Mucosa of descending colon (tissue), 3 donors: ENCODE measurements around the gene SERPINH1. TPM values are rescaled to one million over a fixed set of nuclear protein-coding genes. Genes with fewer than 3 reads are reported as not detected.

ENCODE experiments used
- ATAC-seq: fragments of 200-7000 bp; cut with Tn5 transposase; one replicate; pipeline ENCODE4 v1.9.1; 2020; ENCODE audit warnings: mild to moderate bottlenecking, moderate library complexity
- DNase-seq, 3 donors: peaks; one replicate each; pipeline ENCODE4 v3.0.0-alpha.2; 2020
- H3K36me3 ChIP-seq: fragments of 200-600 bp; one replicate; pipeline ENCODE4 v1.8.0; 2021; ENCODE audit warnings: low read depth, mild to moderate bottlenecking
- H3K4me1 ChIP-seq: fragments of 200-600 bp; one replicate; pipeline ENCODE4 v1.8.0; 2021; ENCODE audit warnings: low read depth, mild to moderate bottlenecking
- H3K4me3 ChIP-seq: fragments of 200-600 bp; one replicate; pipeline ENCODE4 v1.8.0; 2021; ENCODE audit warnings: mild to moderate bottlenecking
- H3K9me3 ChIP-seq: fragments of 200-600 bp; one replicate; pipeline ENCODE4 v1.8.0; 2021; ENCODE audit warnings: mild to moderate bottlenecking
- intact Hi-C, 2 donors: fragments of 100-400 bp; cut with DNase I in 1 of 2; cut with micrococcal nuclease in 1 of 2; formaldehyde crosslinking; loops; one replicate each; pipeline versions ENCODE4 v1.11.0 to v1.11.1; 2022; cut with DNase I, micrococcal nuclease
- total RNA-seq, 3 donors: library from RNA; stranded (reverse); fragmentation: NEBNext Ultra II Directional in 2 of 3; extraction: Animal tissue kit (Norgen Biotek cat#: 25700) in 2 of 3; gene quantifications; one replicate each; pipeline versions ENCODE4 v1.2.1 to v1.2.4, GENCODE V29; 2021 to 2023
- TF ChIP-seq, protein P1 (sequence below): fragments of 200-600 bp; IDR thresholded peaks from one replicate; pipeline ENCODE4 v1.8.0; 2022; ENCODE audit warnings: antibody characterized with exemption, mild to moderate bottlenecking
- donor health status: DM: no; HTN: no; CAD: no; lungs with moderate emphysema.
- donor health status: DM: no; HTN: no; CAD: no.
- donor health status: DM: no; HTN: yes; CAD: no.

Gene SERPINH1
- total RNA-seq, 3 donors from 2014 or later = 44.1 to 87.0 (median 50.5) TPM

DNA sequence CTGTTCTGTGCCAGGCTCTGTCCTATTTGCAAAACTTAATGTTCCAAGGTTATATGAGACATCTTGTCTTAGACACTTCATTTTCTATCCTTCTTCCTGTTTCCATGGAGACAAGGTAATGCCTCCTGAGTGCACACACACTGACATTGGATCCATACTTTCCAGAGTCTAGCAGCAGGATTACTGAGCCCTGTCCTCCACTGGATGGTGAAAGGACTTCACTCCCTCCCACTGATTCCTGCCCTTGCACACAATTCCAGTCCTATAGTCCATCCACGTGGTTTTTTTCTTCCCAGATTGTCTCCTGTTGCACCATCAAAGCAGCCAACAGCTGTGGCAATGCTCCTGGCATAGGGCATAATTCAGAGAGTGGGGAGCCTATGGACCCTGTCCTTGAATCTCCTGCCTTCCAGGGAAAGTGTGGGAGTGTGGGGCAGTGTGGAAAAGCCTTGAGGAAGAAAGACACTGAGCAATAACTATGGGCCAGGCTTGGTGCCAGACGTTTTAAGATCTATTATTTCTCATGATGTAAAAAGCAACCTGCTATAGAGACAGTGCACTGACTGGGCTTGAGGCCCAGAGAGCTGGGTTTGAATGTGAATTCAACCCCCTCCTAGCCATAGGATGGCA is 31.3 kb downstream of the SERPINH1 start:
- no peaks in the 10 kb centered on the region for H3K9me3 ChIP-seq
- DNase-seq (no peak), ATAC-seq (peak; percentile 19)
- intact Hi-C loops = no loop called here
- TF ChIP-seq, protein P1, sequence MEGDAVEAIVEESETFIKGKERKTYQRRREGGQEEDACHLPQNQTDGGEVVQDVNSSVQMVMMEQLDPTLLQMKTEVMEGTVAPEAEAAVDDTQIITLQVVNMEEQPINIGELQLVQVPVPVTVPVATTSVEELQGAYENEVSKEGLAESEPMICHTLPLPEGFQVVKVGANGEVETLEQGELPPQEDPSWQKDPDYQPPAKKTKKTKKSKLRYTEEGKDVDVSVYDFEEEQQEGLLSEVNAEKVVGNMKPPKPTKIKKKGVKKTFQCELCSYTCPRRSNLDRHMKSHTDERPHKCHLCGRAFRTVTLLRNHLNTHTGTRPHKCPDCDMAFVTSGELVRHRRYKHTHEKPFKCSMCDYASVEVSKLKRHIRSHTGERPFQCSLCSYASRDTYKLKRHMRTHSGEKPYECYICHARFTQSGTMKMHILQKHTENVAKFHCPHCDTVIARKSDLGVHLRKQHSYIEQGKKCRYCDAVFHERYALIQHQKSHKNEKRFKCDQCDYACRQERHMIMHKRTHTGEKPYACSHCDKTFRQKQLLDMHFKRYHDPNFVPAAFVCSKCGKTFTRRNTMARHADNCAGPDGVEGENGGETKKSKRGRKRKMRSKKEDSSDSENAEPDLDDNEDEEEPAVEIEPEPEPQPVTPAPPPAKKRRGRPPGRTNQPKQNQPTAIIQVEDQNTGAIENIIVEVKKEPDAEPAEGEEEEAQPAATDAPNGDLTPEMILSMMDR = no peak
- peaks cover 7% of the 10 kb centered on the region for H3K4me1 ChIP-seq
- no peak overlapping the region for H3K4me3 ChIP-seq
- H3K36me3 ChIP-seq = no peaks in the 10 kb centered on the region

DNA sequence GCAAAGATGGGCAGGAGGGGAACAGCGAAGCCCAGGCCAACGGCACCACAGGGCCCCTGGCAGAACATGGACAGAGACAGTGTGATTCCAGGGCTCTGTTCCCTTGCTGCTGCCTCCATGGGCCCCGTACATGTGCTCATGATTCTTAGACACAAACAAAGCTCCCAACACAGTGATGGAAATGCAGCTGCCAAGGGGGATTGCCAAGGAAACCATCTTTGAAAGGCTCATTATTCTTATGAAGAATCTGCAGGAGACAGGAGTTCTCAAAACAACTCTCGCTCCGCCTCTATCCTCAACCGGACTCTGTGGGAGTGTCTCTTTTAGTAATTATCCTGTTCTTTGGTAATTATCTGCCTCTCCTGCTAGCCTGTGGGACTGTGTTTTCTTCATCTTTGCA is 32.2 kb downstream of the SERPINH1 start:
- no peaks in the 10 kb centered on the region for H3K36me3 ChIP-seq
- H3K9me3 ChIP-seq = no peaks in the 10 kb centered on the region
- ATAC-seq = no peak
- no peak overlapping the region for H3K4me3 ChIP-seq
- no peak for DNase-seq
- peaks cover 7% of the 10 kb centered on the region for H3K4me1 ChIP-seq
- TF ChIP-seq, protein P1 = no peak
- intact Hi-C loops = no loop called here

DNA sequence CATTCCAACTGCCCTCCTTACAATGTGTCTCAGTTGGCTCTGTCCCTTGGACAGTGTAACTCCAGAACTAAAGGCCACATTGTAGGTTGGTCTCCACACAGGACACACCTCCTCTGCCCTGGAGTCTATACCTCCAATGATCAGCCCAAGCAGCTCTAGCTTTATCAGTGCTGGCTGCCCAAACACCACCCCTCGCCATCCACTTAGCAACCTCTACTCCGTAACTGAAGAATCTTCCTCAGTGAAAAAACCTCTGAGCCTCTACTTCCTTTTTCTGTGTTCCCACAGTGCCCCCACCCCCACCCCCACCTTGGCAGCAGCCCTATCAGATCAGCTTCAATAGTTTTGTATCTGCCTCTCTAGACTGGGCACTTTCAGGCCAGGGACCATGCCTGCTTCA is 33.4 kb downstream of the SERPINH1 start:
- intact Hi-C loops = no loop called here
- Histone ChIP-seq H3K9me3 (no peaks in the 10 kb centered on the region), H3K36me3 (no peaks in the 10 kb centered on the region), H3K4me3 (no peak overlapping the region), H3K4me1 (peaks cover 7% of the 10 kb centered on the region)
- TF ChIP-seq, protein P1 = no peak
- ATAC-seq = no peak
- DNase-seq = no peak

DNA sequence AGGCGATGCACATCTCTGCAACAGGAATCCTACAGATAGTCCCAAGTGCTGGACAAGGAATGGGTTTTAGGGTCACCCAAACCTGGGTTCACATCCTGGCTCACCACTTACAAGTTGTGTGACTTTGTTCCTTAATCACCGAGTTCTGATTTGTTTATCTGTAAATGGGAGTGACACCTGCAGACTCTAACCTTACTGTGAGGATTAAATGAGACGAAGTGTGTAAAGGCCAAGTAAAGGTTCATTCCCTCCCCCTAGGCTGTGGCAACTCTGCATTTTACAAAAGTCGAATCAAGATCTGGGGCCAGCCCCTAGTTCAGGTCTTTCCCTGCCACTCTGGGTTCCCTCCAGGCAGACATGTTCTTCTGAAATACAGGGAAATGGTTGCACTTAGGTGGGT is 34.9 kb downstream of the SERPINH1 start:
- ATAC-seq = no peak

DNA sequence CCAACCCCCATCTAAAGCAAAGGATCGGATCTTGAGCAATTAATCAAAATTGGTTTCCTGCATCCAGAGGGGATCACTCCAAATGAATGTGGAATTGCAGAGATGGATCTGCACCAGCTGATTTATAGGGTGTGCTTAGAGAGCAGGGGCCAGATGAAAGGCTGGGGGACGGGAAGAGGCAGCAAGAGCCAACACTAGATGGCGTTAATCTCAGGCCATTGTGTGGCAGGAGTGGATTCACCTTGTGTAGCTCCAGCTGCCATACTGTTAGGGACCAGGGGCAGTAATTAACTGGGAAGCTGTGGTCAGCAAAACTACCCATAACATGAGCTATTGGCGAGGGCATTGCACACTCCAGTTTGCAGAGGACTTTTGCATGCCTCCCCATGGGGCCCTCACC is 35.6 kb downstream of the SERPINH1 start:
- Histone ChIP-seq H3K36me3 (no peaks in the 10 kb centered on the region), H3K4me3 (no peak overlapping the region), H3K4me1 (peaks cover 5% of the 10 kb centered on the region), H3K9me3 (no peaks in the 10 kb centered on the region)
- TF ChIP-seq, protein P1 = no peak
- peak; percentile 51 for ATAC-seq
- intact Hi-C loops = no loop called here
- peak in 1 of 3 donors; percentile 26 for DNase-seq

More for the DNA sequence above, 34.9 kb downstream of the SERPINH1 start:
- no peaks in the 10 kb centered on the region for H3K36me3 ChIP-seq
- TF ChIP-seq, protein P1 = no peak
- H3K4me1 ChIP-seq = peaks cover 7% of the 10 kb centered on the region
- intact Hi-C loops = no loop called here
- no peak overlapping the region for H3K4me3 ChIP-seq
- H3K9me3 ChIP-seq = no peaks in the 10 kb centered on the region
- no peak for DNase-seq

DNA sequence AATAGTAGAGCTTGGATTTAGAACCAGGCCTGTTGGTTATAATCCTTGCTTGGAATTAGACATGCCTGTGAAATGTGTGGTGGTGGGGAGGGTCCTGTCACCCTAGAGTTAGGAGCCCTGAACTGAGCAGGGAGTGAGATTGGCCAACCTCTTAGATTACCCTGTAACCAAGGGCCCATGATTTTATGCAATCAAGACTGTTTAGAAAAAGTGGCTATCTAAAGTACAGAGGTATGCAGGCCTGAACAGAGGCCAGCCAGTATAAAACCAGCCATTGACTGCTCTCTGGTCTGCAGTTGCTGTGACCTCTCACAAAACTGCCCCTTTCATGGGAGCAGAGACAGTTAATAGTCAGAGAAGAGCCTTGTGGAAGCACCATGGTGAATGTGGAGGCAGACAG is 36.2 kb downstream of the SERPINH1 start:
- no peaks in the 10 kb centered on the region for H3K9me3 ChIP-seq
- TF ChIP-seq, protein P1 = no peak
- DNase-seq (no peak), ATAC-seq (no peak)
- H3K4me1 ChIP-seq = no peaks in the 10 kb centered on the region
- H3K4me3 ChIP-seq = no peak overlapping the region
- intact Hi-C loops = no loop called here
- H3K36me3 ChIP-seq = no peaks in the 10 kb centered on the region
